Hepatocyte (in vitro differentiated cells): ENCODE results near the gene TWSG1. TPM values are rescaled to one million over a fixed set of nuclear protein-coding genes. Genes with fewer than 3 reads are reported as not detected.

ENCODE experiments used
- DNase-seq: peaks from one replicate; pipeline ENCODE4 v3.0.0-alpha.2; 2016; ENCODE audit warnings: low spot score
- H2AFZ ChIP-seq: fragments of 200-600 bp; sonication (generic); 2 replicates; pipeline ENCODE4 v1.6.0; 2016; ENCODE audit warnings: antibody characterized with exemption, mild to moderate bottlenecking
- H3K27ac ChIP-seq: fragments of 200-600 bp; sonication (generic); 2 replicates; pipeline ENCODE4 v1.5.1; 2016; ENCODE audit warnings: mild to moderate bottlenecking
- H3K27me3 ChIP-seq: fragments of 200-600 bp; sonication (generic); 2 replicates; pipeline ENCODE4 v1.6.1; 2016
- H3K36me3 ChIP-seq: fragments of 200-600 bp; sonication (generic); replicated peaks from 2 replicates; pipeline ENCODE4 v1.5.1; 2016; ENCODE audit warnings: low read depth; ENCODE audit not compliant: insufficient read depth
- H3K4me1 ChIP-seq: fragments of 200-600 bp; sonication (generic); 2 replicates; pipeline ENCODE4 v1.5.1; 2016; ENCODE audit warnings: mild to moderate bottlenecking, moderate library complexity; ENCODE audit not compliant: insufficient read depth
- H3K4me2 ChIP-seq: fragments of 200-600 bp; sonication (generic); 2 replicates; pipeline ENCODE4 v1.6.0; 2016
- H3K4me3 ChIP-seq: fragments of 200-600 bp; sonication (generic); 2 replicates; pipeline ENCODE4 v1.5.1; 2016; ENCODE audit warnings: mild to moderate bottlenecking
- H3K79me2 ChIP-seq: fragments of 200-600 bp; sonication (generic); 2 replicates; pipeline ENCODE4 v1.6.0; 2017; ENCODE audit warnings: mild to moderate bottlenecking
- H3K9me2 ChIP-seq: fragments of 200-600 bp; sonication (generic); replicated peaks from 2 replicates; pipeline ENCODE4 v1.6.0; 2017; ENCODE audit warnings: mild to moderate bottlenecking; ENCODE audit not compliant: insufficient read depth
- H3K9me3 ChIP-seq: fragments of 200-600 bp; sonication (generic); 2 replicates; pipeline ENCODE4 v1.5.1; 2016; ENCODE audit warnings: low read depth, mild to moderate bottlenecking
- H4K20me1 ChIP-seq: fragments of 200-600 bp; sonication (generic); 2 replicates; pipeline ENCODE4 v1.6.0; 2016; ENCODE audit warnings: mild to moderate bottlenecking; ENCODE audit not compliant: insufficient read depth, poor library complexity, severe bottlenecking
- CTCF ChIP-seq: fragments of 200-600 bp; sonication (generic); IDR thresholded peaks from 2 replicates; pipeline ENCODE4 v1.5.1; 2016; ENCODE audit warnings: antibody characterized with exemption, mild to moderate bottlenecking; ENCODE audit not compliant: poor library complexity
- EZH2 ChIP-seq: fragments of 200-600 bp; sonication (generic); IDR thresholded peaks from 2 replicates; pipeline ENCODE4 v1.6.1; 2016; ENCODE audit warnings: antibody characterized with exemption, mild to moderate bottlenecking, borderline replicate concordance
- EZH2phosphoT487 ChIP-seq: fragments of 200-600 bp; sonication (generic); IDR thresholded peaks from one replicate; pipeline ENCODE4 v1.6.1; 2018; ENCODE audit warnings: antibody characterized with exemption, mild to moderate bottlenecking, low read depth, moderate library complexity; ENCODE audit not compliant: unreplicated experiment, severe bottlenecking
- WGBS: methylation state at CpG from one replicate; pipeline ENCODE4 v1.1.6; 2016; ENCODE audit warnings: low lambda C conversion rate; ENCODE audit errors: missing lambda C conversion rate; 5-methylcytosine and 5-hydroxymethylcytosine counted together
- polyA plus RNA-seq: library from polyadenylated mRNA; unstranded; fragments of >200 nt; fragmentation: Nextera tagmentation; extraction: Ambion mirVana; gene quantifications from 2 replicates; pipeline ENCODE4 v1.2.1, GENCODE V29; 2016
- total RNA-seq: library from RNA; depleted of rRNA; stranded (reverse); fragments of >200 nt; gene quantifications from 2 replicates; pipeline ENCODE4 v1.2.3, GENCODE V29; 2014

Gene TWSG1
- total and polyA plus RNA-seq, 2 experiments from 2014 or later, result 36.7 to 61.4 TPM

GRCh38 chr18:9387891-9388290 is 53.3 kb downstream of the TWSG1 start:
- no peaks in the 10 kb centered on the region for H4K20me1 ChIP-seq
- no peak overlapping the region for H3K27ac ChIP-seq
- no peak overlapping the region for H2AFZ ChIP-seq
- no peaks in the 10 kb centered on the region for H3K9me2 ChIP-seq
- no peaks in the 10 kb centered on the region for H3K79me2 ChIP-seq
- H3K4me2 ChIP-seq, result no peak overlapping the region
- H3K4me3 ChIP-seq, result no peak overlapping the region
- TF ChIP-seq EZH2, result no peak
- TF ChIP-seq CTCF, result no peak
- TF ChIP-seq EZH2phosphoT487, result no peak
- H3K4me1 ChIP-seq, result no peaks in the 10 kb centered on the region
- H3K9me3 ChIP-seq, result no peaks in the 10 kb centered on the region
- no peaks in the 10 kb centered on the region for H3K27me3 ChIP-seq
- DNase-seq, result no peak
- H3K36me3 ChIP-seq, result no peaks in the 10 kb centered on the region
- WGBS, result 93% methylated on average over 1 of the region's 1 CpG

GRCh38 chr18:9389706-9390105 is 55.1 kb downstream of the TWSG1 start:
- no peak overlapping the region for H3K4me2 ChIP-seq
- no peak for TF ChIP-seq EZH2
- TF ChIP-seq CTCF, result no peak
- no peak for TF ChIP-seq EZH2phosphoT487
- no peaks in the 10 kb centered on the region for H3K27me3 ChIP-seq
- H3K4me3 ChIP-seq, result no peak overlapping the region
- no peaks in the 10 kb centered on the region for H3K9me3 ChIP-seq
- no peaks in the 10 kb centered on the region for H3K79me2 ChIP-seq
- H3K4me1 ChIP-seq, result no peaks in the 10 kb centered on the region
- no peak for DNase-seq
- 99% methylated on average over 5 of the region's 5 CpGs for WGBS
- no peaks in the 10 kb centered on the region for H3K9me2 ChIP-seq
- H3K36me3 ChIP-seq, result no peaks in the 10 kb centered on the region
- no peaks in the 10 kb centered on the region for H4K20me1 ChIP-seq
- H2AFZ ChIP-seq, result no peak overlapping the region
- no peak overlapping the region for H3K27ac ChIP-seq

- TF ChIP-seq EZH2phosphoT487 (no peak), CTCF (no peak), EZH2 (no peak)
- WGBS, result 85% methylated on average over 3 of the region's 3 CpGs
Measured at GRCh38 chr18:9392726-9393125, 58.2 kb downstream of the TWSG1 start.

GRCh38 chr18:9394046-9394445 is 59.5 kb downstream of the TWSG1 start:
- Histone ChIP-seq H3K9me2 (no peaks in the 10 kb centered on the region), H3K4me3 (no peak overlapping the region), H3K79me2 (no peaks in the 10 kb centered on the region), H3K27me3 (no peaks in the 10 kb centered on the region), H3K9me3 (no peaks in the 10 kb centered on the region), H3K4me1 (no peaks in the 10 kb centered on the region), H3K4me2 (no peak overlapping the region), H3K36me3 (no peaks in the 10 kb centered on the region), H2AFZ (no peak overlapping the region), H3K27ac (no peak overlapping the region), H4K20me1 (no peaks in the 10 kb centered on the region)
- no peak for DNase-seq
- WGBS, result 96% methylated on average over 3 of the region's 3 CpGs
- TF ChIP-seq EZH2phosphoT487 (no peak), CTCF (no peak), EZH2 (no peak)

More at GRCh38 chr18:9392726-9393125, 58.2 kb downstream of the TWSG1 start:
- Histone ChIP-seq H3K9me2 (no peaks in the 10 kb centered on the region), H3K79me2 (no peaks in the 10 kb centered on the region), H2AFZ (no peak overlapping the region), H3K4me1 (no peaks in the 10 kb centered on the region), H3K36me3 (no peaks in the 10 kb centered on the region), H3K27ac (no peak overlapping the region), H3K4me3 (no peak overlapping the region), H4K20me1 (no peaks in the 10 kb centered on the region), H3K9me3 (no peaks in the 10 kb centered on the region), H3K27me3 (no peaks in the 10 kb centered on the region), H3K4me2 (no peak overlapping the region)
- DNase-seq, result no peak
